Fibroblast of lung (primary cell): ENCODE data around the gene AGPAT4. TPM values are rescaled to one million over a fixed set of nuclear protein-coding genes. Genes with fewer than 3 reads are reported as not detected.
"Not testable (repeated sequence)": the region's sequence is repeated elsewhere in the genome, so short reads cannot be mapped to it uniquely, and the experiment has no call there.

Experiments
- DNase-seq, 2 donors: peaks; one replicate each; pipeline versions ENCODE4 v3.0.0 to v3.0.0-alpha.2; 2010; ENCODE audit warnings: low read depth in 2 of 2
- H2AFZ ChIP-seq: 2 replicates; pipeline ENCODE4 v1.5.1; 2012; ENCODE audit warnings: low read length, control low read depth, inconsistent platforms
- H3K27ac ChIP-seq: 2 replicates; pipeline ENCODE4 v1.5.1; 2011; ENCODE audit warnings: low read length, control low read depth; ENCODE audit not compliant: insufficient read depth
- H3K27me3 ChIP-seq: 2 replicates; pipeline ENCODE4 v1.5.1; 2011; ENCODE audit warnings: mild to moderate bottlenecking, low read length; ENCODE audit not compliant: control insufficient read depth, insufficient read depth
- H3K36me3 ChIP-seq: 2 replicates; pipeline ENCODE4 v1.5.1; 2011; ENCODE audit warnings: low read length; ENCODE audit not compliant: control insufficient read depth, insufficient read depth
- H3K4me1 ChIP-seq: 2 replicates; pipeline ENCODE4 v1.5.1; 2011; ENCODE audit warnings: low read length; ENCODE audit not compliant: control insufficient read depth, insufficient read depth; ENCODE audit errors: extremely low read depth
- H3K4me2 ChIP-seq: 2 replicates; pipeline ENCODE4 v1.5.1; 2011; ENCODE audit warnings: low read length, control low read depth; ENCODE audit not compliant: insufficient read depth; ENCODE audit errors: extremely low read depth
- H3K4me3 ChIP-seq, 4 experiments: fragments of 200-600 bp in 1 of 4; sonication (generic) in 1 of 4; replicated peaks in 1 of 4; 2 replicates each; pipeline ENCODE4 v1.5.1; 2011 to 2016; ENCODE audit warnings: low read length in 4 of 4, low read depth in 3 of 4, mild to moderate bottlenecking in 3 of 4, control low read depth in 2 of 4, inconsistent platforms in 1 of 4, mixed read lengths in 1 of 4; ENCODE audit not compliant: insufficient read depth in 1 of 4; ENCODE audit errors: control extremely low read depth in 1 of 4
- H3K79me2 ChIP-seq: 2 replicates; pipeline ENCODE4 v1.5.1; 2012; ENCODE audit warnings: mild to moderate bottlenecking, low read length, inconsistent platforms; ENCODE audit not compliant: control insufficient read depth, insufficient read depth
- H3K9ac ChIP-seq: 2 replicates; pipeline ENCODE4 v1.5.1; 2011; ENCODE audit warnings: mild to moderate bottlenecking, low read length, control low read depth; ENCODE audit not compliant: insufficient read depth
- H3K9me3 ChIP-seq: 2 replicates; pipeline ENCODE4 v1.5.1; 2012; ENCODE audit warnings: low read depth, low read length; ENCODE audit not compliant: control insufficient read depth, insufficient read depth
- H4K20me1 ChIP-seq: 2 replicates; pipeline ENCODE4 v1.5.1; 2011; ENCODE audit warnings: low read length; ENCODE audit not compliant: control insufficient read depth, insufficient read depth; ENCODE audit errors: extremely low read depth
- CTCF ChIP-seq, 2 donors: IDR thresholded peaks in 1 of 2; conservative IDR thresholded peaks in 1 of 2; 1 replicate in 1 of 2; 2 replicates in 1 of 2; pipeline ENCODE4 v1.5.1; 2011 to 2012; ENCODE audit warnings: low read length in 2 of 2, control low read depth in 1 of 2, inconsistent platforms in 1 of 2, low read depth in 1 of 2, mild to moderate bottlenecking in 1 of 2
- EZH2 ChIP-seq: IDR thresholded peaks from 2 replicates; pipeline ENCODE4 v1.5.1; 2012; ENCODE audit warnings: low read length, control low read depth, mild to moderate bottlenecking; ENCODE audit errors: missing control alignments
- polyA plus RNA-seq, 2 donors: library from polyadenylated mRNA; depleted of rRNA in 1 of 2; stranded (reverse) in 1 of 2; unstranded in 1 of 2; fragments of >200 nt; gene quantifications; 2 replicates each; pipeline ENCODE4 v1.2.1, GENCODE V29; 2011 to 2012; ENCODE audit warnings: missing spikeins in 1 of 2
- total RNA-seq: library from RNA; depleted of rRNA; stranded (reverse); fragments of >200 nt; gene quantifications from 2 replicates; pipeline ENCODE4 v1.2.1, GENCODE V29; 2014

AGPAT4 gene
- total and polyA plus RNA-seq, 2 donors (not counting 1 experiment from before 2014, with no cell fraction given) = 4.7 to 8.4 TPM

DNA sequence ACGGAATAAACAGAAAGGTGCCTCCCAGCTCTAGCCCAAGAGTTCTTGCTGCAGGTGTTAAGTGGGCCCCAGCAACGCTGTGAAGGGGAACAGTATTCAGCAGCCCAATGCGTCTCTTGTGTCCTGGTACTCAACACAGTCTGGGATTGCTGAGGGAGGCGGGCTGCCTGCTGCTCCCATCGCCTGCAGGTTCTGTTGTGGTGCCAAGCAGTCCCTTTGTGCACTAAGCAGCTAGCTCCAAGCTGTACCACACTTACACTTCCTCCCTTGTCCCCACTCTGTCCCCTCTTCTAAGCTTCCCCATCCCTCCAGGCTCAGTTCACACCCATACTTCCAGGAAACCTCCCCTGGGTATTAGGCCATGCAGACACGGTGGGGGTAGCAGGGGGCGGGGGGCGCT is 92.7 kb downstream of the AGPAT4 start:
- Histone ChIP-seq H3K4me3 (no peak overlapping the region), H3K9me3 (no peaks in the 10 kb centered on the region), H3K27me3 (no peaks in the 10 kb centered on the region), H3K36me3 (no peaks in the 10 kb centered on the region), H3K9ac (no peak overlapping the region), H3K4me2 (no peak overlapping the region), H3K4me1 (no peaks in the 10 kb centered on the region), H3K79me2 (no peaks in the 10 kb centered on the region), H2AFZ (no peak overlapping the region), H3K27ac (no peak overlapping the region), H4K20me1 (no peaks in the 10 kb centered on the region)
- DNase-seq = no peak
- no peak for TF ChIP-seq CTCF (conservative IDR thresholded peaks at IDR 0.05 in 1 of 2, IDR thresholded peaks at IDR 0.05 in 1 of 2; ENCODE audit: low read depth in 1 of 2, low read length in 2 of 2)
- TF ChIP-seq EZH2 = no peak

DNA sequence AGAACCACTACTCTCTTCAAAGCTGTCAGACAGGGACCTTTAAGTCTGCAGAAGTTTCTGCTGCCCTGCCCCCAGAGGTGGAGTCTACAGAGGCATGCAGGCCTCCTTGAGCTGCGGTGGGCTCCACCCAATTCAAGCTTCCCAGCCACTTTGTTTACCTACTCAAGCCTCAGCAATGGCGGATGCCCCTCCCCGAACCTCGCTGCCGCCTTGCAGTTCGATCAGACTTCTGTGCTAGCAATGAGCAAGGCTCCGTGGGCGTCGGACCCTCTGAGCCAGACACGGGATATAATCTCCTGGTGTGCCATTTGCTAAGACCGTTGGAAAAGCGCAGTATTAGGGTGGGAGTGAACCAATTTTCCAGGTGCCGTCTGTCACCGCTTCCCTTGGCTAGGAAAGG is 95.7 kb downstream of the AGPAT4 start:
- not testable (repeated sequence) for H3K79me2 ChIP-seq, H3K9ac ChIP-seq, H3K9me3 ChIP-seq, H4K20me1 ChIP-seq, H3K36me3 ChIP-seq, H3K4me3 ChIP-seq, H3K4me1 ChIP-seq, DNase-seq, H2AFZ ChIP-seq, H3K27me3 ChIP-seq, H3K27ac ChIP-seq, H3K4me2 ChIP-seq

GRCh38 chr6:161176428-161176827 is 97.4 kb downstream of the AGPAT4 start:
- not testable (repeated sequence) for H2AFZ ChIP-seq, H3K9me3 ChIP-seq, H3K79me2 ChIP-seq, H3K27ac ChIP-seq, H3K4me3 ChIP-seq, H3K27me3 ChIP-seq, DNase-seq, H3K36me3 ChIP-seq, H3K9ac ChIP-seq, H3K4me2 ChIP-seq, H3K4me1 ChIP-seq, H4K20me1 ChIP-seq

- not testable (repeated sequence) for H3K9me3 ChIP-seq, H3K36me3 ChIP-seq, H3K27me3 ChIP-seq, H3K9ac ChIP-seq, H3K27ac ChIP-seq, DNase-seq, H3K4me1 ChIP-seq, H4K20me1 ChIP-seq, H2AFZ ChIP-seq, H3K4me3 ChIP-seq, H3K4me2 ChIP-seq, H3K79me2 ChIP-seq
Observed at GRCh38 chr6:161172769-161173168, 101.1 kb downstream of the AGPAT4 start.
